ENCODE data around the gene COL17A1. TPM values are rescaled to one million over a fixed set of nuclear protein-coding genes. Genes with fewer than 3 reads are reported as not detected.

Gene COL17A1
- total RNA-seq, 1 experiment from 2014 or later: 0.26 TPM

DNA sequence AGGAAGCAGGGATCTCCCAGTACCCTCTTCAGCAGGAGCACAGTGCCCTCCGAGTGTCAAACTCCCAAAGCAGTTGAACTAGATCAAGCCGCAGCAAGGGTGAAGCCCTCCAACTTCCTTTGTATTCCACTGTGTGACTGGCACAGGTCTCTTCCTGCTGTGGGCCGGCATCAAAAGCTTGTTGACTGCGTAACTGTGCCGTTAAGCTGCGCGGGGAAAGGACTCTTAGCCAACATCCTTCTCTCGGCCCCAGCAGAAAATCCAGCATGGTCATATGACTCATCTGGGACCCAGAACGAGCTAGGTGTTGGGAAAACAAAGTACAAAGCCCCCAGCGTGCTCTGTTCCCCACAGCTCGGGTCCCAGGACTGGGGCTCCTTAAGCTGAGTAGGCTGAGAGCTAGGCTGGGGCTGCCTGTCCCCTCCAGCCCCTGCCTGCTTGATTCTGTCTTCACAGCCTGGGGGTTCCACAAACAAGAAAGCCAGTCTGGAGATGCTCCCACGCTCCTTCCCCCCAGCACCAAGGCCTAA, 52.2 kb downstream of the COL17A1 start:
- ChIA-PET CTCF (no interaction called here), POLR2A (no interaction called here)
- no peaks in the 10 kb centered on the region for H3K27me3 ChIP-seq (ENCODE audit: control insufficient read depth, insufficient read depth, low read length)
- no peak for TF ChIP-seq REST (IDR thresholded peaks at IDR 0.05; ENCODE audit: insufficient read depth in 1 of 2, low read depth in 2 of 2, low read length in 1 of 2)
- TF ChIP-seq SIN3A (IDR thresholded peaks at IDR 0.05; ENCODE audit: borderline replicate concordance, insufficient read depth, low read depth, low read length): no peak
- TF ChIP-seq, protein P1, sequence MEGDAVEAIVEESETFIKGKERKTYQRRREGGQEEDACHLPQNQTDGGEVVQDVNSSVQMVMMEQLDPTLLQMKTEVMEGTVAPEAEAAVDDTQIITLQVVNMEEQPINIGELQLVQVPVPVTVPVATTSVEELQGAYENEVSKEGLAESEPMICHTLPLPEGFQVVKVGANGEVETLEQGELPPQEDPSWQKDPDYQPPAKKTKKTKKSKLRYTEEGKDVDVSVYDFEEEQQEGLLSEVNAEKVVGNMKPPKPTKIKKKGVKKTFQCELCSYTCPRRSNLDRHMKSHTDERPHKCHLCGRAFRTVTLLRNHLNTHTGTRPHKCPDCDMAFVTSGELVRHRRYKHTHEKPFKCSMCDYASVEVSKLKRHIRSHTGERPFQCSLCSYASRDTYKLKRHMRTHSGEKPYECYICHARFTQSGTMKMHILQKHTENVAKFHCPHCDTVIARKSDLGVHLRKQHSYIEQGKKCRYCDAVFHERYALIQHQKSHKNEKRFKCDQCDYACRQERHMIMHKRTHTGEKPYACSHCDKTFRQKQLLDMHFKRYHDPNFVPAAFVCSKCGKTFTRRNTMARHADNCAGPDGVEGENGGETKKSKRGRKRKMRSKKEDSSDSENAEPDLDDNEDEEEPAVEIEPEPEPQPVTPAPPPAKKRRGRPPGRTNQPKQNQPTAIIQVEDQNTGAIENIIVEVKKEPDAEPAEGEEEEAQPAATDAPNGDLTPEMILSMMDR (IDR thresholded peaks at IDR 0.05): no peak
- TF ChIP-seq TCF7L2 (IDR thresholded peaks at IDR 0.05; ENCODE audit: low read depth, low read length): no peak
- no peak for TF ChIP-seq POLR2AphosphoS5 (IDR thresholded peaks at IDR 0.05; ENCODE audit: low read depth, low read length)
- in situ Hi-C loops (cut with HindIII; ENCODE audit: low pct_unique_long_range_greater_than_20kb, low sequenced_read_pairs): no loop called here
- H3K27ac ChIP-seq (ENCODE audit: low read length): no peak overlapping the region
- no peak for ATAC-seq
- H3K4me3 ChIP-seq (ENCODE audit: low read depth in 2 of 2, low read length in 2 of 2): no peak overlapping the region
- intact Hi-C loops (cut with micrococcal nuclease; ENCODE audit: unreplicated experiment): no loop called here
- no TSS peak for BruUV-seq (replicated peaks)
- no peak for DNase-seq (ENCODE audit: low read depth, low spot score)
- H3K36me3 ChIP-seq (ENCODE audit: control insufficient read depth, insufficient read depth, low read length): 0 out of 2 replicates have a peak, but pooled peaks cover 2% of the 10 kb centered on the region
- no peaks in the 10 kb centered on the region for H3K9me3 ChIP-seq (ENCODE audit: control insufficient read depth, insufficient read depth, low read depth, low read length)
- no peaks in the 10 kb centered on the region for H3K4me1 ChIP-seq (ENCODE audit: control insufficient read depth, insufficient read depth, low read length)

GRCh38 chr10:104032144-104032775, 53.4 kb downstream of the COL17A1 start:
- no TSS peak for BruUV-seq (replicated peaks)
- TF ChIP-seq, protein P1 (IDR thresholded peaks at IDR 0.05): no peak
- TF ChIP-seq POLR2AphosphoS5 (IDR thresholded peaks at IDR 0.05; ENCODE audit: low read depth, low read length): no peak
- no peak for TF ChIP-seq SIN3A (IDR thresholded peaks at IDR 0.05; ENCODE audit: borderline replicate concordance, insufficient read depth, low read depth, low read length)
- no peak for TF ChIP-seq TCF7L2 (IDR thresholded peaks at IDR 0.05; ENCODE audit: low read depth, low read length)
- TF ChIP-seq REST (IDR thresholded peaks at IDR 0.05; ENCODE audit: insufficient read depth in 1 of 2, low read depth in 2 of 2, low read length in 1 of 2): no peak
- intact Hi-C loops (cut with micrococcal nuclease; ENCODE audit: unreplicated experiment): no loop called here
- Histone ChIP-seq H3K9me3 (ENCODE audit: control insufficient read depth, insufficient read depth, low read depth, low read length) (no peaks in the 10 kb centered on the region), H3K36me3 (ENCODE audit: control insufficient read depth, insufficient read depth, low read length) (0 out of 2 replicates have a peak, but pooled peaks cover 2% of the 10 kb centered on the region), H3K27ac (ENCODE audit: low read length) (no peak overlapping the region), H3K4me3 (ENCODE audit: low read depth in 2 of 2, low read length in 2 of 2) (no peak overlapping the region), H3K27me3 (ENCODE audit: control insufficient read depth, insufficient read depth, low read length) (no peaks in the 10 kb centered on the region), H3K4me1 (ENCODE audit: control insufficient read depth, insufficient read depth, low read length) (no peaks in the 10 kb centered on the region)
- ChIA-PET POLR2A (interaction anchor here (0.6 kb wide), 1 partner anchor 56 kb away, joined by 7 read pairs; no protein-coding TSS in a partner anchor), CTCF (no interaction called here)
- in situ Hi-C loops (cut with HindIII; ENCODE audit: low pct_unique_long_range_greater_than_20kb, low sequenced_read_pairs): no loop called here
- DNase-seq (ENCODE audit: low read depth, low spot score) (no peak), ATAC-seq (no peak)

Measured in Panc1 (cell line).